ENCODE measurements around the gene ANXA1. TPM values are rescaled to one million over a fixed set of nuclear protein-coding genes. Genes with fewer than 3 reads are reported as not detected.
"Not testable (repeated sequence)": the region's sequence is repeated elsewhere in the genome, so short reads cannot be mapped to it uniquely, and the experiment has no call there.

The ANXA1 gene
- total RNA-seq, 1 donor from 2014 or later = 1.1 TPM

DNA sequence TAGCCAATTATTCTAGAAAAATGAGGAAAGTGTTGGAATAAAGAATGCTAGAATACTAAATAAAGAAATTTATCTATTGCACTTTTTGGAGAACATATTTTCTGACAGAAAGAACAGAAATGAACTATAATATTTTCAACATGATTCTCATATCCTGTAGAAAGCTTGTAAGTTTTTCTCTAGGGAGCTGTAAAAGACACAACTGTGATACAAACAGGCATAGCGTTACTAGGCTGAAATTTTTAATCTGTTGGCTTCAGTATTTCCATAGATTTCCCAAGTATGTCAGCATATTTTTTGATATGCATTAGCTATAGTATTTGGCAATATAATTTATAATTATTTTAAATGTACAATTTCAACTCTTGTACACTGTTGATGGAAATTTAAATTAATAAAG is 31.3 kb downstream of the ANXA1 start:
- Mint-ChIP-seq H3K4me1 (ENCODE audit: low read depth) (no peaks in the 10 kb centered on the region), H3K36me3 (ENCODE audit: insufficient read depth) (no peaks in the 10 kb centered on the region), H3K27me3 (peaks cover 62% of the 10 kb centered on the region), H3K9me3 (ENCODE audit: low read depth) (peaks cover 7% of the 10 kb centered on the region), H3K27ac (no peak overlapping the region), H3K4me3 (ENCODE audit: low read depth) (no peak overlapping the region)
- TF ChIP-seq CTCF (IDR thresholded peaks at IDR 0.05; ENCODE audit: unreplicated experiment) = no peak
- no peak for DNase-seq (ENCODE audit: low spot score, unreplicated experiment)

DNA sequence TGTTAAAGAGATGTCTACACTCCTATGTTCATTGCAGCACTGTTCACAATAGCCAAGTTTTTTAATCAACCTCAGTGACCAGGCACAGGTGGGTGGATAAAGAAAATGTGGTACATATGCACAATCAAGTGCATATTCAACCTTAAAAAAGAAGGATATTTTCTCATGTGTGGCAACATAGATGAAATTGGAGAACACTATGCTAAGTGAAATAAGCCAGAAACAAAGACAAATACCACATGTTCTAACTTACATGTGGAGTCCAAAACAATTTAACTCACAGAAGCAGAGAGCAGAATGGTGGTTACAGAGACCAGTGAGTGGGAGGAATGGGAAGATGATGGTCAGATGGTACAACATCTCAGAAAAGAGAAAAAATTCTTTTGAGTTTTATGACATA is 31.8 kb downstream of the ANXA1 start:
- Mint-ChIP-seq H3K36me3 (ENCODE audit: insufficient read depth) (no peaks in the 10 kb centered on the region), H3K4me3 (ENCODE audit: low read depth) (no peak overlapping the region), H3K4me1 (ENCODE audit: low read depth) (no peaks in the 10 kb centered on the region), H3K9me3 (ENCODE audit: low read depth) (peaks cover 12% of the 10 kb centered on the region), H3K27ac (no peak overlapping the region), H3K27me3 (peaks cover 57% of the 10 kb centered on the region)
- TF ChIP-seq CTCF (IDR thresholded peaks at IDR 0.05; ENCODE audit: unreplicated experiment) = no peak
- DNase-seq (ENCODE audit: low spot score, unreplicated experiment) = no peak

GRCh38 chr9:73183917-73184861 is 32.5 kb downstream of the ANXA1 start:
- no peaks in the 10 kb centered on the region for H3K36me3 Mint-ChIP-seq (ENCODE audit: insufficient read depth)
- H3K4me1 Mint-ChIP-seq (ENCODE audit: low read depth) = no peaks in the 10 kb centered on the region
- peaks cover 15% of the 10 kb centered on the region for H3K9me3 Mint-ChIP-seq (ENCODE audit: low read depth)
- DNase-seq (ENCODE audit: low spot score, unreplicated experiment) = no peak
- peaks cover 49% of the 10 kb centered on the region for H3K27me3 Mint-ChIP-seq
- peak; percentile 77 for TF ChIP-seq CTCF (IDR thresholded peaks at IDR 0.05; ENCODE audit: unreplicated experiment)
- no peak overlapping the region for H3K4me3 Mint-ChIP-seq (ENCODE audit: low read depth)
- H3K27ac Mint-ChIP-seq = no peak overlapping the region

DNA sequence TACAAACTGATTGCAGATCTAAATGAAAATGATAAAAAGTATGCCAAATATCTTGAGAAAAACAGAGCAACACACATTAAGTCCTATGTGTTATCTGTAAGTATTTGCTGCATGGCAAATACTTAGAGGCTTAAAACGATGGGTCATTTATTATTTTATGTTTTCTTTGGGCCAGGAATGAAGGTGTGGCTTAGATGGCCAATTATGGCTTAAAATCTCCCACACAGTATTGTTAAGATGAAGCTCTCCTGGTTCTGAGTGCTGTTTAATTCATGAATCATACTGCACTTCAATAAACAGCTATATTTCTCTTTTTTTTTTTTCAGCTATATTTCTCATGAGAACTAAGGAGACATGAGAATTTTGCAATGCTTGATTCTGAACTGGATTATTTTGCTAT is 39.4 kb downstream of the ANXA1 start:
- H3K4me1 Mint-ChIP-seq (ENCODE audit: low read depth); H3K27ac Mint-ChIP-seq; H3K36me3 Mint-ChIP-seq (ENCODE audit: insufficient read depth); H3K4me3 Mint-ChIP-seq (ENCODE audit: low read depth); DNase-seq (ENCODE audit: low spot score, unreplicated experiment): not testable (repeated sequence)
- peaks cover 20% of the 10 kb centered on the region for H3K9me3 Mint-ChIP-seq (ENCODE audit: low read depth)
- peaks cover 14% of the 10 kb centered on the region for H3K27me3 Mint-ChIP-seq

- Mint-ChIP-seq H3K4me3 (ENCODE audit: low read depth) (no peak overlapping the region), H3K27ac (no peak overlapping the region), H3K9me3 (ENCODE audit: low read depth) (peaks cover 5% of the 10 kb centered on the region), H3K27me3 (peaks cover 20% of the 10 kb centered on the region), H3K4me1 (ENCODE audit: low read depth) (no peaks in the 10 kb centered on the region), H3K36me3 (ENCODE audit: insufficient read depth) (no peaks in the 10 kb centered on the region)
- no peak for TF ChIP-seq CTCF (IDR thresholded peaks at IDR 0.05; ENCODE audit: unreplicated experiment)
- no peak for DNase-seq (ENCODE audit: low spot score, unreplicated experiment)
Observed at GRCh38 chr9:73194284-73194683, 42.6 kb downstream of the ANXA1 start.

DNA sequence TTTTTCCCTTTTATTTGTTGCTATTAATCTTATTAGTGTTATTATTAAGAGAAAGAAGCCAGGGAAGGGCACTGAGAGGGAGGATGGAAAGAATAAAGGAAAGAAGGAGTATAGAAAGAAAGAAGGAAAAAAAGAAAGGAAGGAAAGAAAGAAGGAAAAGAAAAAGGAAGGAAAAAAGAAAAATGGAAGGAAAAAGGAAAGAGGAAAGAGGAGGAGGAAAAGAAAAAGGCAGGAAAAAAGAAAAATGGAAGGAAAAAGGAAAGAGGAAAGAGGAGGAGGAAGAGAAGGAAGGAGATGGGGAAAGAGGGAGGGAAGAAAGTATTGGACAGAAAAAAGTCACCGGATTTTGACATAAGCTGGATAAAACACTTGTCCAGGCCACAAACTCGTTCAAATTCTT is 47.8 kb downstream of the ANXA1 start:
- Mint-ChIP-seq H3K9me3 (ENCODE audit: low read depth) (no peaks in the 10 kb centered on the region), H3K27ac (no peak overlapping the region)
- no peak for TF ChIP-seq CTCF (IDR thresholded peaks at IDR 0.05; ENCODE audit: unreplicated experiment)

More for the DNA sequence above, 47.8 kb downstream of the ANXA1 start:
- peaks cover 2% of the 10 kb centered on the region for H3K4me1 Mint-ChIP-seq (ENCODE audit: low read depth)
- no peak for DNase-seq (ENCODE audit: low spot score, unreplicated experiment)
- peaks cover 28% of the 10 kb centered on the region for H3K27me3 Mint-ChIP-seq
- H3K4me3 Mint-ChIP-seq (ENCODE audit: low read depth) = no peak overlapping the region
- H3K36me3 Mint-ChIP-seq (ENCODE audit: insufficient read depth) = no peaks in the 10 kb centered on the region
